ENCODE data around the gene SECTM1.
"Not testable (repeated sequence)": the region's sequence is repeated elsewhere in the genome, so short reads cannot be mapped to it uniquely, and the experiment has no call there.

SECTM1 gene

GRCh38 chr17:82367724-82368524 is 34.4 kb upstream of the SECTM1 start:
- peak; percentile 67 to 73 for DNase-seq

- DNase-seq = peak; percentile 46 to 76
These were observed 33.2 kb upstream of the SECTM1 start for GRCh38 chr17:82366749-82367148.

GRCh38 chr17:82365606-82366295 is 32.2 kb upstream of the SECTM1 start:
- DNase-seq = no peak

- DNase-seq = no peak
These were observed 28.5 kb upstream of the SECTM1 start for GRCh38 chr17:82361885-82362633.

- not testable (repeated sequence) for DNase-seq
These were observed 26.0 kb upstream of the SECTM1 start for GRCh38 chr17:82359451-82360074.

- peak; percentile 66 to 74 for DNase-seq
These were observed 25.1 kb upstream of the SECTM1 start, which contains the start of gene TEX19 for GRCh38 chr17:82358465-82359350. Gene TEX19 (plus strand): TSS chr17:82359247. CDS start chr17:82362151, 2,904 bp downstream.

GRCh38 chr17:82357394-82357793 is 23.8 kb upstream of the SECTM1 start:
- DNase-seq = no peak

- DNase-seq = peak in 1 of 2 experiments; percentile 20
These were observed 23.3 kb upstream of the SECTM1 start for GRCh38 chr17:82356845-82357355.

GRCh38 chr17:82355770-82356427 is 22.3 kb upstream of the SECTM1 start:
- DNase-seq = no peak

- DNase-seq = no peak
These were observed 21.3 kb upstream of the SECTM1 start for GRCh38 chr17:82354804-82355308.

- DNase-seq = no peak
These were observed 19.9 kb upstream of the SECTM1 start for GRCh38 chr17:82353484-82353883.

GRCh38 chr17:82351713-82352488 is 18.3 kb upstream of the SECTM1 start:
- DNase-seq = peak; percentile 77 to 83

- DNase-seq = no peak
These were observed 17.7 kb upstream of the SECTM1 start for GRCh38 chr17:82351254-82351712.

- DNase-seq = no peak
These were observed 16.8 kb upstream of the SECTM1 start for GRCh38 chr17:82350182-82351030.

- DNase-seq = no peak
These were observed 15.7 kb upstream of the SECTM1 start for GRCh38 chr17:82349287-82349701.

GRCh38 chr17:82348866-82349265 is 15.3 kb upstream of the SECTM1 start:
- no peak for DNase-seq

- DNase-seq = no peak
These were observed 14.9 kb upstream of the SECTM1 start for GRCh38 chr17:82348434-82348833.

GRCh38 chr17:82347994-82348393 is 14.4 kb upstream of the SECTM1 start:
- not testable (repeated sequence) for DNase-seq

All from NCI-H1930 (cell line).